ENCODE data around the gene GRM3.
"Not testable (repeated sequence)": the region's sequence is repeated elsewhere in the genome, so short reads cannot be mapped to it uniquely, and the experiment has no call there.

The GRM3 gene

GRCh38 chr7:86615711-86616110, 28.0 kb upstream of the GRM3 start:
- not testable (repeated sequence) for H3K18ac ChIP-seq (ENCODE audit: low read length); H3K4me1 ChIP-seq (ENCODE audit: control insufficient read depth in 2 of 2, insufficient read depth in 1 of 2, low read depth in 1 of 2, low read length in 2 of 2); H3K9me3 ChIP-seq (replicated peaks in 1 of 2; ENCODE audit: control insufficient read depth in 2 of 2, insufficient read depth in 1 of 2, low read depth in 1 of 2, low read length in 2 of 2); H3K27ac ChIP-seq (replicated peaks; ENCODE audit: low read length); H3K9ac ChIP-seq (ENCODE audit: low read depth, low read length, poor library complexity); H2BK12ac ChIP-seq (ENCODE audit: low read length); H4K8ac ChIP-seq (ENCODE audit: low read depth, low read length); H2BK15ac ChIP-seq (ENCODE audit: low read length); H3K23ac ChIP-seq (ENCODE audit: low read depth, low read length, poor library complexity); H3K4ac ChIP-seq (ENCODE audit: low read length); H2BK120ac ChIP-seq (ENCODE audit: low read depth, low read length); H3K36me3 ChIP-seq (replicated peaks in 1 of 2; ENCODE audit: control insufficient read depth in 2 of 2, insufficient read depth in 2 of 2, low read length in 2 of 2); H4K91ac ChIP-seq (ENCODE audit: low read depth, low read length, poor library complexity); H2BK5ac ChIP-seq (ENCODE audit: low read length); H3K27me3 ChIP-seq (ENCODE audit: control insufficient read depth in 3 of 3, insufficient read depth in 3 of 3, low read depth in 1 of 3, low read length in 3 of 3); H2AK5ac ChIP-seq (ENCODE audit: low read depth, low read length); H3K79me1 ChIP-seq (ENCODE audit: low read depth, low read length); DNase-seq (ENCODE audit: low spot score); H3K4me3 ChIP-seq (ENCODE audit: low read length in 2 of 2); H3K4me2 ChIP-seq (ENCODE audit: insufficient read depth, low read length, poor library complexity, severe bottlenecking); H3K14ac ChIP-seq (ENCODE audit: low read length)
- WGBS, 2 donors (ENCODE audit: extremely low coverage in 2 of 2, insufficient read length in 2 of 2, insufficient replicate concordance in 1 of 2), result no CpG with 5 or more reads among the region's 2 CpGs
- peak overlapping the region; percentile 43 for H2AFZ ChIP-seq (ENCODE audit: low read length)

DNA sequence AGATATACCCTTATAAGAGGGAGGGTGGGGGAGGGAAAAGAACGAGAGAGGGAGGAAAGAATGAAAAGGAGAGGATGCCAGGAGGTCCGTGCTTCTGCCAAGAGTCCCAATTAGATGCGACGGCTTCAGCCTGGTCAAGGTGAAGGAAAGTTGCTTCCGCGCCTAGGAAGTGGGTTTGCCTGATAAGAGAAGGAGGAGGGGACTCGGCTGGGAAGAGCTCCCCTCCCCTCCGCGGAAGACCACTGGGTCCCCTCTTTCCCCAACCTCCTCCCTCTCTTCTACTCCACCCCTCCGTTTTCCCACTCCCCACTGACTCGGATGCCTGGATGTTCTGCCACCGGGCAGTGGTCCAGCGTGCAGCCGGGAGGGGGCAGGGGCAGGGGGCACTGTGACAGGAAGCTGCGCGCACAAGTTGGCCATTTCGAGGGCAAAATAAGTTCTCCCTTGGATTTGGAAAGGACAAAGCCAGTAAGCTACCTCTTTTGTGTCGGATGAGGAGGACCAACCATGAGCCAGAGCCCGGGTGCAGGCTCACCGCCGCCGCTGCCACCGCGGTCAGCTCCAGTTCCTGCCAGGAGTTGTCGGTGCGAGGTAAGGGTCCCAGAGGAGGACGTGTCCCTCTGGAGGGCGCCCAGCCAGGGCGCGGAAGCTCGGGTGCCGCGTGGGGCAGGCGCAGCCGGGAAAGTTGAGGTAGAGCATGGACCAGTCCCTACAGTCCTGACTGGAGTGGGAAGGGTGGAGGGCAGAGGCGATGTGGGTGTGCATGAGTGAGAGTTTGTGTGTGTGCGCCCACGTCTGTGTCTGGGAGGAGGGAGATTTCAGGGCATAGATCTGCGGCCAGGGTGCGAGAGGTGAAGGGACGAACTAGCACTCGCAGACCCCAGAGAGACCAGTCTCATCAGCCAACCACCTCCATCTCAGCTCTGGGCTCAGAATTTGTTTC, 844 bp downstream of the GRM3 start:
- Histone ChIP-seq H2BK12ac (ENCODE audit: low read length) (peak overlapping the region; percentile 26), H2AFZ (ENCODE audit: low read length) (peak overlapping the region; percentile 97), H3K36me3 (replicated peaks in 1 of 2; ENCODE audit: control insufficient read depth in 2 of 2, insufficient read depth in 2 of 2, low read length in 2 of 2) (no peaks in the 10 kb centered on the region), H3K23ac (ENCODE audit: low read depth, low read length, poor library complexity) (peak overlapping the region; percentile 70), H3K4me1 (ENCODE audit: control insufficient read depth in 2 of 2, insufficient read depth in 1 of 2, low read depth in 1 of 2, low read length in 2 of 2) (peaks cover 3 to 23% of the 10 kb centered on the region in 2 donors), H3K79me1 (ENCODE audit: low read depth, low read length) (no peaks in the 10 kb centered on the region), H2AK5ac (ENCODE audit: low read depth, low read length) (no peak overlapping the region), H4K8ac (ENCODE audit: low read depth, low read length) (no peak overlapping the region), H3K27ac (replicated peaks; ENCODE audit: low read length) (peak overlapping the region; percentile 90), H2BK15ac (ENCODE audit: low read length) (peak overlapping the region; percentile 84), H2BK120ac (ENCODE audit: low read depth, low read length) (peak overlapping the region; percentile 4), H3K4ac (ENCODE audit: low read length) (no peak overlapping the region), H3K27me3 (ENCODE audit: control insufficient read depth in 3 of 3, insufficient read depth in 3 of 3, low read depth in 1 of 3, low read length in 3 of 3) (no peaks in the 10 kb centered on the region), H3K9me3 (replicated peaks in 1 of 2; ENCODE audit: control insufficient read depth in 2 of 2, insufficient read depth in 1 of 2, low read depth in 1 of 2, low read length in 2 of 2) (no peaks in the 10 kb centered on the region), H3K18ac (ENCODE audit: low read length) (peak overlapping the region; percentile 97), H3K14ac (ENCODE audit: low read length) (peak overlapping the region; percentile 33), H2BK5ac (ENCODE audit: low read length) (peak overlapping the region; percentile 69), H3K9ac (ENCODE audit: low read depth, low read length, poor library complexity) (peak overlapping the region; percentile 94), H4K91ac (ENCODE audit: low read depth, low read length, poor library complexity) (peak overlapping the region; percentile 11), H3K4me3 (ENCODE audit: low read length in 2 of 2) (peak overlapping the region; percentile 85 to 92), H3K4me2 (ENCODE audit: insufficient read depth, low read length, poor library complexity, severe bottlenecking) (peak overlapping the region; percentile 93)
- WGBS, 2 donors (ENCODE audit: extremely low coverage in 2 of 2, insufficient read length in 2 of 2, insufficient replicate concordance in 1 of 2), result no CpG with 5 or more reads among the region's 42 CpGs
- peak; percentile 47 for DNase-seq (ENCODE audit: low spot score)

DNA sequence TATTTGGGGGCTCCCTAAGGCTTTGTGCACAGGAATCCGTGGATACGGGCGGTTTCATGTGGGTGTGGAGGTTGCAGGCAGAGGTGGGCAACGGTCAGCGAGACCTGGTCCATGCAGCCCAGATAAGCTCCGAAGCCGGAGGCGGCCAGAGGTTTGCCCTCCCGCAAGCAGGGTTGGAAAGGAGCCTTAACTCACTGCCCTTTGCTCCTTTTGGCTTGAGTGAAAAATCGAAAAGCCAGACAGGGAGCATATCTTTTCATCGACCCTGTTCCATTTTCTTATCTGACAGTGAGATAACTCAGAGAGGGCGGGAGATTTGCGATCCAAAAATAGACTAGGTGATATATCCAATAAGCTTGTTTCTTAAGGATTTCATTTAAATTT, 1.5 kb downstream of the GRM3 start:
- WGBS, 2 donors (ENCODE audit: extremely low coverage in 2 of 2, insufficient read length in 2 of 2, insufficient replicate concordance in 1 of 2), result no CpG with 5 or more reads among the region's 13 CpGs

DNA sequence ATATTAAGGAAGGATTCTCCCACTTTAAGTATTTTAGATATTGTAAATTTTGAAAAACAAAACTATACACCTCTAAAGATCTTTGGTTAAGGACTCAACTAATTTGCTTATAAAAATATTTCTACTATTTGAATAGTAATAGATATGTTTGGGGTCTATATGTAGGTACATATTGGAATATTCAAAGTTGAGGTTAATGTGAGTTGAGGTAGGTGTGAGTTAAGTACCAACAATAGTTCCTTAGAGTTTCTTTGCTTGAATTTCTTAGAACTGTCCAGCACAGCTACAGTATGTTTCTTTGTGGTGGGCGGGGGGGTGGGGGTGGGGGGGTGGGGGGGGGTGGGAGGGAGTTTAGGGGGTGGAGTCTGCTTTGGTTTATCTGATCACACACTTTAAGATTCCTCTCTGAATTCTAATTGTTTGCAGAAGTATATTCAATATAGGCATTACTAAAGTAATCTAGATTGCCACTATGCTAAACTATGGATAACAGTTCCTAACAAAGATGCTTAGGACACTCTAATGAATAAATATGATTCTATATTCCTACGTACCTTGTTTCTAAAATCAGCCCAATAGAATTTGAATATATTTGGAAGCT, 2.1 kb downstream of the GRM3 start:
- H3K36me3 ChIP-seq (replicated peaks in 1 of 2; ENCODE audit: control insufficient read depth in 2 of 2, insufficient read depth in 2 of 2, low read length in 2 of 2), result no peaks in the 10 kb centered on the region
- no peak overlapping the region for H3K18ac ChIP-seq (ENCODE audit: low read length)
- WGBS, 2 donors (ENCODE audit: extremely low coverage in 2 of 2, insufficient read length in 2 of 2, insufficient replicate concordance in 1 of 2), result no CpG with 5 or more reads among the region's 2 CpGs
- H3K27ac ChIP-seq (replicated peaks; ENCODE audit: low read length), result no peak overlapping the region
- no peaks in the 10 kb centered on the region for H3K79me1 ChIP-seq (ENCODE audit: low read depth, low read length)
- H3K9me3 ChIP-seq (replicated peaks in 1 of 2; ENCODE audit: control insufficient read depth in 2 of 2, insufficient read depth in 1 of 2, low read depth in 1 of 2, low read length in 2 of 2), result no peaks in the 10 kb centered on the region
- H3K4me2 ChIP-seq (ENCODE audit: insufficient read depth, low read length, poor library complexity, severe bottlenecking), result no peak overlapping the region
- no peak overlapping the region for H4K8ac ChIP-seq (ENCODE audit: low read depth, low read length)
- no peak overlapping the region for H2AFZ ChIP-seq (ENCODE audit: low read length)
- H2BK120ac ChIP-seq (ENCODE audit: low read depth, low read length), result no peak overlapping the region
- no peak overlapping the region for H2BK12ac ChIP-seq (ENCODE audit: low read length)
- DNase-seq (ENCODE audit: low spot score), result no peak
- no peak overlapping the region for H4K91ac ChIP-seq (ENCODE audit: low read depth, low read length, poor library complexity)
- H2BK15ac ChIP-seq (ENCODE audit: low read length), result no peak overlapping the region
- no peaks in the 10 kb centered on the region for H3K27me3 ChIP-seq (ENCODE audit: control insufficient read depth in 3 of 3, insufficient read depth in 3 of 3, low read depth in 1 of 3, low read length in 3 of 3)
- H3K9ac ChIP-seq (ENCODE audit: low read depth, low read length, poor library complexity), result no peak overlapping the region
- no peak overlapping the region for H2AK5ac ChIP-seq (ENCODE audit: low read depth, low read length)
- H2BK5ac ChIP-seq (ENCODE audit: low read length), result no peak overlapping the region
- H3K4me1 ChIP-seq (ENCODE audit: control insufficient read depth in 2 of 2, insufficient read depth in 1 of 2, low read depth in 1 of 2, low read length in 2 of 2), result peaks cover 3 to 29% of the 10 kb centered on the region in 2 donors
- no peak overlapping the region for H3K14ac ChIP-seq (ENCODE audit: low read length)
- H3K23ac ChIP-seq (ENCODE audit: low read depth, low read length, poor library complexity), result no peak overlapping the region
- no peak overlapping the region for H3K4ac ChIP-seq (ENCODE audit: low read length)
- H3K4me3 ChIP-seq (ENCODE audit: low read length in 2 of 2), result peak overlapping the region in 1 of 2 donors; percentile 85

More for the DNA sequence above, 1.5 kb downstream of the GRM3 start:
- Histone ChIP-seq H3K18ac (ENCODE audit: low read length) (no peak overlapping the region), H3K4me1 (ENCODE audit: control insufficient read depth in 2 of 2, insufficient read depth in 1 of 2, low read depth in 1 of 2, low read length in 2 of 2) (peaks cover 3 to 24% of the 10 kb centered on the region in 2 donors), H3K23ac (ENCODE audit: low read depth, low read length, poor library complexity) (no peak overlapping the region), H3K27me3 (ENCODE audit: control insufficient read depth in 3 of 3, insufficient read depth in 3 of 3, low read depth in 1 of 3, low read length in 3 of 3) (no peaks in the 10 kb centered on the region), H2AK5ac (ENCODE audit: low read depth, low read length) (no peak overlapping the region), H2AFZ (ENCODE audit: low read length) (peak overlapping the region; percentile 97), H3K4me3 (ENCODE audit: low read length in 2 of 2) (peak overlapping the region; percentile 85 to 92), H4K8ac (ENCODE audit: low read depth, low read length) (no peak overlapping the region), H3K4me2 (ENCODE audit: insufficient read depth, low read length, poor library complexity, severe bottlenecking) (peak overlapping the region; percentile 93), H3K14ac (ENCODE audit: low read length) (no peak overlapping the region), H2BK12ac (ENCODE audit: low read length) (no peak overlapping the region), H4K91ac (ENCODE audit: low read depth, low read length, poor library complexity) (no peak overlapping the region), H2BK5ac (ENCODE audit: low read length) (no peak overlapping the region), H3K27ac (replicated peaks; ENCODE audit: low read length) (peak overlapping the region; percentile 90), H3K9me3 (replicated peaks in 1 of 2; ENCODE audit: control insufficient read depth in 2 of 2, insufficient read depth in 1 of 2, low read depth in 1 of 2, low read length in 2 of 2) (no peaks in the 10 kb centered on the region), H3K9ac (ENCODE audit: low read depth, low read length, poor library complexity) (peak overlapping the region; percentile 94), H2BK15ac (ENCODE audit: low read length) (no peak overlapping the region), H3K4ac (ENCODE audit: low read length) (no peak overlapping the region), H3K36me3 (replicated peaks in 1 of 2; ENCODE audit: control insufficient read depth in 2 of 2, insufficient read depth in 2 of 2, low read length in 2 of 2) (no peaks in the 10 kb centered on the region), H3K79me1 (ENCODE audit: low read depth, low read length) (no peaks in the 10 kb centered on the region), H2BK120ac (ENCODE audit: low read depth, low read length) (no peak overlapping the region)
- DNase-seq (ENCODE audit: low spot score), result no peak

Measured in neuronal stem cell (in vitro differentiated cells).